GM21717 (cell line): ENCODE results near the gene PIGL.
"Not testable (repeated sequence)": the region's sequence is repeated elsewhere in the genome, so short reads cannot be mapped to it uniquely, and the experiment has no call there.

Experiments used
- ATAC-seq: cut with Tn5 transposase; IDR thresholded peaks from one replicate; pipeline ENCODE4 v1.9.1; 2021; ENCODE audit warnings: mild to moderate bottlenecking, moderate library complexity; ENCODE audit not compliant: unreplicated experiment

PIGL gene

GRCh38 chr17:16216341-16217001, 539 bp upstream of the PIGL start:
- ATAC-seq: not testable (repeated sequence)

- ATAC-seq: no peak
These were observed 5.4 kb downstream of the PIGL start for GRCh38 chr17:16222406-16222805.

- ATAC-seq: not testable (repeated sequence)
These were observed 13.0 kb downstream of the PIGL start for GRCh38 chr17:16229912-16230561.

GRCh38 chr17:16232391-16232790, 15.4 kb downstream of the PIGL start:
- ATAC-seq: no peak

- no peak for ATAC-seq
These were observed 22.9 kb downstream of the PIGL start for GRCh38 chr17:16239931-16240330.

- no peak for ATAC-seq
These were observed 24.9 kb downstream of the PIGL start for GRCh38 chr17:16241906-16242399.

GRCh38 chr17:16243385-16243784, 26.4 kb downstream of the PIGL start:
- no peak for ATAC-seq

GRCh38 chr17:16243801-16244567, 27.0 kb downstream of the PIGL start:
- ATAC-seq: no peak

- no peak for ATAC-seq
These were observed 30.6 kb downstream of the PIGL start for GRCh38 chr17:16247586-16247984.

- no peak for ATAC-seq
These were observed 33.6 kb downstream of the PIGL start for GRCh38 chr17:16250635-16251034.

- no peak for ATAC-seq
These were observed 34.0 kb downstream of the PIGL start for GRCh38 chr17:16251043-16251442.

- no peak for ATAC-seq
These were observed 34.5 kb downstream of the PIGL start for GRCh38 chr17:16251556-16251955.

- ATAC-seq: no peak
These were observed 37.9 kb downstream of the PIGL start for GRCh38 chr17:16254773-16255400.

GRCh38 chr17:16255481-16255921, 38.5 kb downstream of the PIGL start:
- ATAC-seq: no peak

- no peak for ATAC-seq
These were observed 41.9 kb downstream of the PIGL start for GRCh38 chr17:16258901-16259300.

GRCh38 chr17:16259926-16260325, 42.9 kb downstream of the PIGL start:
- ATAC-seq: no peak

GRCh38 chr17:16261049-16261448, 44.0 kb downstream of the PIGL start:
- no peak for ATAC-seq

- no peak for ATAC-seq
These were observed 45.2 kb downstream of the PIGL start for GRCh38 chr17:16262201-16262600.

- no peak for ATAC-seq
These were observed 50.2 kb downstream of the PIGL start for GRCh38 chr17:16267174-16267573.

GRCh38 chr17:16269658-16270057, 52.6 kb downstream of the PIGL start:
- ATAC-seq: no peak

- ATAC-seq: no peak
These were observed 55.3 kb downstream of the PIGL start for GRCh38 chr17:16272111-16272840.
